Measurements from ENCODE around the gene CBX4.
"Not testable (repeated sequence)": the region's sequence is repeated elsewhere in the genome, so short reads cannot be mapped to it uniquely, and the experiment has no call there.

Gene CBX4

DNA sequence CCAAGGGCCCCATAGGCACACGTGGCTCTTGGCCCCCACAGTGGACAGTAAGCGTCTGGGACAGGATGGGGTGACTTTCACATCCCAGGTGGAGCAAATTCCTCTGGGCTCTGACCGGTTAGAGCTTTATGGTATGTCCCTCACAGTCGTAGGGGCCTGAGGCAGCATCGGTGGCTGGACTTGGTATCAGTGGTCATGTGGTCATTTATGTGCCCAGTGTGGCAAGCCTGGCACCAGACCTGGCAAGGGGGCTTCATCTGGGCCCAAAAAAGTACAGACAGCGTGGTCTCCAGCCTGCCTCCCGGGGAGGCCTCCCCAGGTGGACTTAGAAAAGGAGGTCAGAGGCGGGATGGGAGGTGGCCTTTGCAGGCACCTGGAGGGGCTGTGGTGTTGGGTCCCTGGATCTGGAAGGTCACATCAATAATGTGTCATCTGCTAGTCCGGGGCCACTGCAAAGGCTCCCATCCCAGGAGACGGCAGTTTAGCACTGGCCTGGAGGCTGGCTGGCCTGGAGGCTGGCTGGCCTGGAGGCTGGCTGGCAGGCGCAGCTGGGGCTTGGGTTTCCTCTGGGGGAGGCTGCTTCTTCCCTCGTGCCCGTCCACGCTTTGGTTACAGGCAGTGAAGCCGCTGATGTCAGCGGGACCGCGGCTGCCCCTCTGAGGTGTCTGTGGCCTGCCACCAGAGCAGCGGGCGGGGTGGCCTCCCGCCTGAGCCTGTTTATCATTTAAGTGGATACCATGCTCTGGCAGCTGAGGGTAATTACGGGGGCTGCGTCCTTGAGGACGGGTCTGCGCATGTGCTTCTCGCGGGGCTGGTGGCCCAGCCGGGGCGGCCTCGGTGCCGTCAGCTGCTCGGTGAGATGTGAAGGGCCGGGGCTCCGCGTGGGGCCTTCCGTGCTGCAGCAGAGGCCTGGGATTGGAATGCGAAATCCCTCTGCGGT, 20.7 kb upstream of the CBX4 start:
- DNase-seq, result no peak

DNA sequence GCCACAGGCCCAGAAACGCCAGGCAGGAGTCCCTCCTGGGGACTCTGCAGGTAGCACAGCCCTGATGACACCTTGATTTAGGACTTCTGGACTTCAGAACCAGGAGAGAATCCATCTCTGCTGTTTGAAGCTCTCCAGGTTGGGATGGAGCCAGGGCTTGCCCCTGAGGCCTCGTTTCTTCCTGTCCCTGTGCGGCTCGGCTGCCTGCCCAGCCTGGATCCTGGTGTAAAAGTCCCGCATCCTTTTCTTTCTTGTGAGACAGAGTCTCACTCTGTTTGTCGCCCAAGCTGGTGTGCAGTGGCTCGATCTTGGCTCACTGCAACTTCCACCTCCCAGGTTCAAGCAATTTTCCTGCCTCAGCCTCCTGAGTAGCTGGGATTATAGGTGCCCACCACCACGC, 17.9 kb upstream of the CBX4 start:
- no peak for DNase-seq

DNA sequence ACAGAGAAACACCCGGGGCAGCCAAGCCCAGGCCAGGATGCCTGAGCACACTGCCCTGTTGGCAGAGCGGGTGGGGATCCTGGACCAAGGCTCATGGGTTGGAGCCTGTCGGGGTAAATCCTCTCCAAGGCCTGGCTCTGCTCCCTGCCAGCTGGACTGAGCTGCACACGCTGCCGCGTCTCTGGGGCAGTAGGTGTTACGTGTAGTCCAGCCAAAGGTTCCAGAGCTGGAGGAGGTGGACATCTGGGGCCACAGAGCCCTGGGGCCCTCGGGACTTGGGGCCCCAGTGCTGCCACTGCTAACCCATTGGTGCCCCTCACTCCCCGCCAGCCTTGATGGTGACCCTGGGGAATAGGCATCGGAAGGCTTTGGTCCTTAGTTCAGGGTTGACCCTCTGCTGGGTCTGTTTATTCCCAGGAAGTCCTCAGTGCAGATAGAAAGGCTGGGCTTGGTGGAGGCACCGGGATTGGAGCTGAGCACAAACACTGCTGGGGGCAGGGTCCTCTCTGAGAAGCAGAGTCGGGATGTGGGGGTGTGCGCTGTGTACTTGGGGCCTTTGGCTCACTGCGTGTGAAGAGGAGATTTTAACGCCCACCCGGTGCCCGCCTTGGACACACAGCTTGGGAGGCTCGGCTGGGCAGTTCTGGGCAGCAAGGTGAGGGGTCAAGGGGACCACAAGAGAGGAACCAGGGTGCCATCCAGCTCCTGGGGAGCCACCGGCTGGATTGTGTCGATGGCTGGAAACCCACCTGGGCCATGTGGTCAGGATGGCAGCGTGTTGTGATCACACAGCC, 16.3 kb upstream of the CBX4 start:
- no peak for DNase-seq

DNA sequence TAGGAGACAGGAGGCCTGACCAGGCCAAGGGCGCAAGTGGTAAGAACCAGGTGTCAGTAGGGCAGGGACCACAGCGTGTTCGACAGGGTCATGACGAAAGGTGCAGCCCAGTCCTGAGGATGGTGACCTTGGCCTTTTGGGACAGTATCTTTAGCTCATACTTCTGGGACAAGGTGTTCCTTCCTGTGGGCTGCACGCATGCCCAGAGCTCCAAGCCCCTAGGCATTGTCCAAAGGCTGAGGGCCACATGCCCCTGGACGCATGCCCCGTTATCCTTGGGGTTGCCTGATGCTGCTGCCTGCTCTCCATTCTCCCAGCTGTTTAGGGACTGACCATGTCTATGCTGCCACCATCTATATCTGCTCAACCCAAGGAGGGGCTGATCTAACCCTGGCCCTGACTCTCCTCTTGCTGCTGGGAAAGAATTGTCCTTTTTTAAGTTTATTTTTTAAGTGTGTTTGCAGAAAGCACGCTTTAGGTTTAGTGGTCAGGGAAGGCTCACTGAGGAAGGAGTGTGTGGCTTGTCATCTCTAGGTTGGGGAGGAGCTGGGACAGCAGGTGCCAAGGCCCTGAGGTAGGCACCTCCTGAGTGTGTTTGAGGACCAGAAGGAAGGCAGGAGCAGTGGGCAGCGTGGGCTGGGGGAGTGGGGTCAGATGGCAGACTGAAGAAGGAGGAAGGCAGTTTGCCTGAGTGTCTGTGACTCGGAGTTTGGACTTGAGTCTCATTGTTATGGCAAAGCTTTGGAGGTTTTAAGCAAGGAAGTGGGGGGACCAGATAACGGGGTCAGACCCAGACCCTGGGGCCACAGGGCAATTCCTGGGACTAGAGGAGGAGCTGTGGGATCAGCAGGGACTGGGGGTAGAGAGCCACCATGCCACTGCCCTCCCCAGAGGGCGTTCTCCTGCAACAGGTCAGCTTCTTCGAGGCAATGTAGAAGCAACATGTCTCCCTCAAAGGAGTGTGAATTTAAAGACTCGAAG, 15.1 kb upstream of the CBX4 start:
- no peak for DNase-seq

DNA sequence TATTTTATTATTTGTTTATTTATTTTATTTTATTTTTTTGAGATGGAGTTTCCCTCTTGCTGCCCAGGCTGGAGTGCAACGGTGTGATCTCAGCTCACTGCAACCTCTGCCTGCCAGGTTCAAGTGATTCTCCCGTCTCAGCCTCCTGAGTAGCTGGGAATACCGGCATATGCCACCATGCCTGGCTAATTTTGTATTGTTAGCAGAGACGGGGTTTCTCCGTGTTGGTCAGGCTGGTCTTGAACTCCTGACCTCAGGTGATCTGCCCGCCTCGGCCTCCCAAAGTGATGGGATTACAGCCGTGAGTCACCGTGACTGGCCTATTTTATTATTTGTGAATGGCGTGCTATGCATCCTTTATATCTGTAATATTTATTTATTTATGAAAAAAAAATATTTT, 13.9 kb upstream of the CBX4 start:
- not testable (repeated sequence) for DNase-seq

DNA sequence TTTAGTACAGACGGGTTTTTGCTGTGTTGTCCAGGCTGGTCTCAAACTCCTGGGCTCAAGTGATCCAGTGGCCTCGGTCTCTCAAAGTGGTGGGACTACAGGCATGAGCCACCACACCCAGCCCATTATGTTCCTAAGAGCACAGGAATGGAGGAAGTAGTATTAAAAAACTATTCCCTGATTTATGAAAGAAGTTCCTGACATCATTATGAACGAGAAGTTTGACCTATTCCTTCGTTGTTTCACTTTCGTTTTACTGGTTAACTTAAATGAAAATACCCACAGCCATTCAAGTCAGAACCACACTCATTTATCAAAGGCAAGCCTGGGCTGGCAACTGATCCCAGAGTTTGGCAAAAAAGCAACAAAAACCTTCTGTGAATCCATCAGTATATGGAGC, 13.5 kb upstream of the CBX4 start:
- peak; percentile 61 for DNase-seq

DNA sequence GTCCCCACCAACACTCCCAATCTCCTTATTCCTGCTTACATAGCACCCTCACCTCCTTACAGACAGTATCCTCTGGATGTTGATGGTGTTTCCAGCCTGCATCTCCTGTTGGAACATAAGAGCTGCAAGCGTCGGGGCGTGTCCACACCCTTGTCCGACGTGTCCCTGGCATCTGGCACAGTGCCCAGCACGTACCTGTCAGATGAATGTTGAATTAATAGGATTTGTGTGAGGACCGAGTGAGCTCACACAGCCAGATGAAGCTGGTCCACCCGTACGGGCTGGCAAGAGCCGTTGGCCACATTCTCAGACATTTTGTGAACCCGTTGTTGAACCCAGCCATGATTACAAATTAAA, 12.2 kb upstream of the CBX4 start:
- DNase-seq, result no peak

DNA sequence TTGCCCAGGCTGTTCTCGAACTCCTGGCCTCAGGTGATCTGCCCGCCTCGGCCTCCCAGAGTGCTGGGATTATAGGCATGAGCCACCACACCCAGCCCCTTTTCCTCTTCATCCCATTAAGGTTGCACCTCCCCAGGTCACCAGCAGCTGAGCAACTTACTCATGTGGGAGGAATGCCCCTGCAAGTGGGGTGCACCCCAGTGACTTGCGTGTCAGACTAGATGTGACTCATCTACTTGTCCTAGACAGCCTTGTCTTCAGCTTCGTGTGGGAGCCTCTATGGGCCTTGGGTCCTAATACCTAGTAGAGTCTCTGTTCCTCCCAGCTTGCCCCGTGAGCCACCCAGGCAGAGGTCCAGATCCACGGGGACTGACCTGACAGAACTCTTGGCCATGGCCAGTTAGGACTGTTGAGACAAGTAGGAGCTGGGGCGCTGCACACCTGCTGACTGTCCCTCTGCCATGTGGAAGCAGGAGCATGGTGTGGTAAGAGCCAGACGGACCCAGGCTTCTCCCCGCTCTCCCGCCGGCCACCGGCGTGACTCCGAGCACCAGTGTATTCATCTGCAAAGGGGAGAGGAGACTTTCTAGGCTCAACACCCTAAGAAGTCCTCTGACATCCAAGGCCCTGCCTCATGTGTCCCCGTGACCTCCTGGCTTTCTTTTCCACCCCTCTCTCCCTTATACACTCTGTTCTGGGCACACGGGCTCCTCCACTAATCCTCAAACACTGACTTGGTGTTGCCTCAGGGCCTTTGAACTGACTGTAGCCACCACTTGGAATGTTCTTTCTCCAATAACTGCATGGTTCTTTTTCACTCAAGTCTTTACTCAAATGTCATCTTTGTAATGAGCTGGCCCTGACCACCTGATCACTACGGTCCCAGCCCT, 11.6 kb upstream of the CBX4 start:
- no peak for DNase-seq

DNA sequence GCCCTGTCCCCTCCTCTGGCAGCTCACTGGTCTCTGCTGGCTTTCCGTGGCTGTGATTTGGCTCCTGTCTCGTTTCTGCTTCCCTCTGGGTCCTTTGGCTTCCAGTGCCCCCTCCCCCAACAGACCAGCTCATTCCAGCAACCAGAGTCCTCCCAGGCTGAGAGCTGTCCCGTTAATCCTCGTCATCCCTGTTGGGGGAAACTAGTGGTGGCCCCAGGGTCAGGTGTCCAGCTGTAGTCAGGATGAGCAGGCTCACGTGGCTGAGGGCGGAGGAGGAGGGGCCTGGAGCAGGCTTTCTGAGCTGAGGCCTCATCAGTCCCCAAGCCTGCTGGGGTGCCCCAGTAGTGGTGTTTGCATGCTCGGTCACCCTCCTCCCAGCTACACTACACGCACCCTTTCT, 10.7 kb upstream of the CBX4 start:
- no peak for DNase-seq

DNA sequence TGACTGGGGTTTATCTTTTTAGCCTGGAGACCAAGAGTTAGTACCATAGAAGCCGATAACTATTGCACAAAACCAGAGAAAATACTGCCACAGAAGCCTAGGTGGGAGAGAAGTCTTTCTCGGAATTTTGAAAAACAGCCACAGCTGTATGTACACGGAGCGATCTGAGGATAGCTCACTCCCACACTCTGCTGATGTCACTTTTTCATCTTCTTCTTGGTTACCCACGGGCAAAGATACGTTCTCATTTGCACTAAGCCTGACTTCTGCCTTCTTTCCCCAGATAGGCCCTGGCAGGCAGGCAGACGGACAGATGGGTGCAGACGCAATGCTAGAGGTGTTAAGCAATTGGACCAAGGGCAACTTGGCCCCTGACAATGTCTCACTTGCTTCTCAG, 9.1 kb upstream of the CBX4 start:
- DNase-seq, result no peak

DNA sequence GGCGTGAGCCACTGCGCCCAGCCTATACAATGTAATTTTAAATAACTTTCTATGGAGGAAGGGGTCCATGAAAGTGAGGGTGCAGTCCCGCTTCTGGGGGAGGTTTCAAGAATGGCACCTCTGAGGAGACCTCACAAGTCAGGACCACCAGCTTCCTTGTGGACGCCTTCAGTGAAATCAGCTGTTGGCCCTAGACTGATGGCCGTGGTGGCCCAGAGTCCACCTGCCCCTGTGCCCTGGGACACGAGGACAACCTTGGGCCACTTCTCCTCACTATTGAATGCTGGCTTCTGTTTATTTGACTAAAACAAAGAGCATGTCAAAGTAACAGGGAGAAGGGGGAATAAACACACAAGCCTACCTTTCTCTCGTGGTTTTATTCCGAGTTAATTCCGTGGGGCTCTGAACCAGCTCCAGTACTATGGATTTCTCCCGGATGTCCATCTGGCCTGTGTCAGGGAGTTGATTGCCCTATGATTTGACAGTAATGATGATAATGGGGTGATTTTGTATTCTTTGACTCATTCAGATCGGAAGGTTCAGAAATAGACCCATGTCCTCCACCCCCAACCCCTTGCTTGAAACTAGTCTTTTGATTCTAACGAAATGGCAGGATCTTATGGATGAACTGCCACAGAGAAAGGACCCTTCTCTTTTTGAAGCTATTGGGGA, 8.6 kb upstream of the CBX4 start:
- DNase-seq, result no peak

DNA sequence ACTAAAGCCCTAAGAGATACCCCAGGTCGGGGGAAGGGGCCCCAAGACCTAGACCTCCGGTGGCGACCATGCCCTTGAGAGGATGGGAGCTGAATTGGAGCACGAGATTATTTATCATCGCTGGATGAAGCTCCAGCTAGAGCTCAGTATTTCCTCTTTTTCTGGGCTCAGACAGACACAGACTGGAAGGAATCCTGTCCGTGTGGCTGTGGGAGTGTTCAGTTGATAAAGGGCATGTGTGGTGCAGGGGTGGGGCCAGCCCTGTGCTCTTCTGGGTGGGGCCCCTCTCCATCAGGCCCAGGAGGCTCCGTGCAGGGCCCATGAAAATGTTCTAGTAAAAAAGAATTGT, 6.3 kb upstream of the CBX4 start:
- DNase-seq, result peak; percentile 93

DNA sequence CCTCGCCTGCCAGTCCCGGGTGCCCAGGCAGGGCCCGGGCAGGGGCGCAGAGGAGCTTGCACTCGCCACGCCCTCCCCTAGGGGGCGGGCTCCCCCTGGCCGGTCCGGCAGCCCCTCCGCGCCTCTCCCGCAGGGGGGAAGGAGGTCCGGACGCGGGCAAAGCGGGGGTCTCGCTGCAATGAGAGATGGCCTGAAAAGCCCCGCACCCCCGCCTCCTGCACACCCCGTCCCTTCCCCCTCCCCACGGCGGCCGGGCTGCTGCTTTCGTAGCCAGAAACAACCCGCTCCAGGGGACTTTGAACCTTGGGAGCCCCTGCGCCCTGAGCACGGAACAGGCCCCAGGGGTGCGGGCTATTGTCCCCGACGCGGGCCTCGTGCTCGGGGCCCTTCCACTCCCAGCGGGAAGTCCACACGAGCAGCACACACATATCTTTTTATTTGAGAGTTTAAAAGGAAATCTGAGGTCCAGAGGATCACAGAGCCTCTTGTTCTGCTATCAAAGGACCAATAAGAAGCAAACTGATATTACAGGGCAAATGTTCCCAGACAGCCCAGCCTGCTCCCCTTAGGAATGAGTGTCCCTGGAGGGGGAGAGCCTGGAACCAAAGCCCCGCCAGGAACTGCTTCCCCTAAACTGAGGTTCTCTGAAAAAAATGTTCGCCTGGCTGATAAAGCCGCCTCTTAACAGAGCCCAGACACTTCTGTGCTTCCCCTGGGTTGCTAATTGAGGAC, 5.8 kb upstream of the CBX4 start:
- DNase-seq, result peak; percentile 67

DNA sequence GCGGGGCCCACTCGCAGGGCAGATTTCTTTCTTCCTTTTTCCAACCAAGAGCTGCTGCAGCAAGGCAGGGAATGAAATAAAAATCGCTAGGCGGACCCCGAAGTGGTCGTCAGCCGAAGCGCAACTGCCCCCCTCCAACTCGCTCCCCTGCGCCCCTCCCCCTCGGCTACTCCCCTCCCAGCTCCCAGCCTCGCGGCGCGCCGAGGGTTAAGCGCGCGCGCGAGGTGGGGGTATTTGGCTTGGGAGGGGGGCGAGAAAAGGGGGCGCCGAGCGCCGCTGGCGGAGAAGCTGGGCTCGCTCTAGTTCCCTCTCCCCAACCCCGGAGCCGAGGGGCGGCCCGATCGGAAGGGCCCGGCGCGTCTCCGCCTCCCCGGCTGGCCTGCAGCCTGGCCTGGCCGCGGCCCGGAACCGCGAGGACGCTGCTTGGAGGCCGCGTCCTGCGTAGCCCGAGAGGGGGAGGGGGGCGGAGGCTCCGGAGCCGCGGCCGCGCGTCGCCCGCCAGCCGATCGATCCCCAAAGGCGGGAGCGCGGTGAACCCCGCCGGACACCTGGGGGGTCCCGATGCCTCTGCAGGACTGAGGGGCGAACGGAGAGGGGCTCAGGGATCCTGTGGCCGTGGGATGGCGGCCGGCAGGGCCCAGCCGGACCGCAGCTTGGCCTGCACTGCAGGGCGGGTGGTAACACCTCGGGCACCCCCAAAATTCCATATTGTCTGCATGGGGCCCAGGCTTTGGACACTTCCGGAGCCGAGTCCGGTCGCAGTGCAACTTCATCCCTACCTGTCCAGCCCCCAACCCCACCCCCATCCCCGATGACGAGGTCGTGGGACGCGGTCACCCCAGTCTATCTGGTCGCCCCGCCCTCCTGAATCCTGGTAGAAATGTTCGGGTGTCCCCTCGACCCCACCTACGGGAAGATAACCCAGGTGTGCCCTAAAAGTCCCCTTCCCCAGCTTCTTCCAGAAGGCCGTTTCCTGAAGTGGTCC, 4.9 kb upstream of the CBX4 start:
- peak; percentile 36 for DNase-seq

DNA sequence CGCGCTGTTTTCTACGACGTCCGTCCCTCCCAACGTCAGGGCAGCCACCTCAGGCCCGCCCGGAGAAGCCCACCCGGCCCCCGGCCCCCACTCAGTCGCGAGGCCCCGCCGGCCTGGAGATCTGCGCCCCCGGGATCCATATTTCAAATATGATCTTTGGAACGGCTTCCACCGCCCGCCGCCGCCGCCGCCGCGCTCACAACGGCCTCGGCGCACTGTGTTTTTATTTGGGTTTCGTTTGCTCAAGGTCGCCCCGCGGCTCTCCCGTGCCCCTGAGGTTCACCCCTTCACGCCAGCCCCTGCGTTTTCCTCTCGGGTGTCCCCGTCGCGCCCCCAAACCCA, 4.2 kb upstream of the CBX4 start:
- DNase-seq, result peak; percentile 36

DNA sequence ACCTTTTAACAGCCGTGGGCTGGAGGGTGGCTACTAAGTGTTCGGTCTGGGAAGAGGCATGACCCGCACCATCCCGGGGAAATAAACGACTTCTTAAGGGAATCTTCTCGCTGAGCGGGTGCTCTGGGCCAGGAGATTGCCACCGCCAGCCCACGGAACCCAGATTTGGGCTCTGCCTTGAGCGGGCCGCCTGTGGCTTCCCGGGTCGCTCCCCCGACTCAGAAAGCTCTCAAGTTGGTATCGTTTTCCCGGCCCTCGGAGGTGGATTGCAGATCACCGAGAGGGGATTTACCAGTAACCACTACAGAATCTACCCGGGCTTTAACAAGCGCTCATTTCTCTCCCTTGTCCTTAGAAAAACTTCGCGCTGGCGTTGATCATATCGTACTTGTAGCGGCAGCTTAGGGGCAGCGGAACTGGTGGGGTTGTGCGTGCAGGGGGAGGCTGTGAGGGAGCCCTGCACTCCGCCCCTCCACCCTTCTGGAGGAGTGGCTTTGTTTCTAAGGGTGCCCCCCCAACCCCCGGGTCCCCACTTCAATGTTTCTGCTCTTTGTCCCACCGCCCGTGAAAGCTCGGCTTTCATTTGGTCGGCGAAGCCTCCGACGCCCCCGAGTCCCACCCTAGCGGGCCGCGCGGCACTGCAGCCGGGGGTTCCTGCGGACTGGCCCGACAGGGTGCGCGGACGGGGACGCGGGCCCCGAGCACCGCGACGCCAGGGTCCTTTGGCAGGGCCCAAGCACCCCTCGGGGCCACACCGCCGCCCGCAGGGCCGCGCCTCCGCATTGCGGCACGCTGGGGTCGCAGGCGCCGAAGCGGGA, 3.6 kb upstream of the CBX4 start:
- peak; percentile 71 for DNase-seq

DNA sequence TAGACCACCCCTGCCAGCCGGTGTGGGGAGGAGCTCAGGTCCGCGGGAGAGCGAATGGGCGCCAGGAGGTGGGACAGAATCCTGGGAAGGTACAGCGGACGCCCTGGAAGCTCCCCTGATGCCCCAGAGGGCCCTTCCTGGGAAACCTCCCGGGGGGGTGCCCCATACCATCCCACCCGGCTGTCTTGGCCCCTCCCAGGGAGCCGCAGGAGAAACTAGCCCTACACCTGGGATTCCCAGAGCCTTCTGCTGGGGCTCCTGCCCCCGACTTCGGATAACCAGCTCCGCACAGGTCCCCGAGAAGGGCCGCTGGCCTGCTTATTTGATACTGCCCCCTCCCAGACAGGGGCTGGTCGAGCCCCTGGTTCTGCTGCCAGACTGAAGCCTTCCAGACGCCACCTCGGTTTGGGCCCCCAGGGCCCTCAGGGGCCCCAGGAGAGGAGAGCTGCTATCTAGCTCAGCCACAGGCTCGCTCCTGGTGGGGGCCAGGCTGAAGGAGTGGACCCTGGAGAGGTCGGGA, 3.0 kb upstream of the CBX4 start:
- DNase-seq, result no peak

DNA sequence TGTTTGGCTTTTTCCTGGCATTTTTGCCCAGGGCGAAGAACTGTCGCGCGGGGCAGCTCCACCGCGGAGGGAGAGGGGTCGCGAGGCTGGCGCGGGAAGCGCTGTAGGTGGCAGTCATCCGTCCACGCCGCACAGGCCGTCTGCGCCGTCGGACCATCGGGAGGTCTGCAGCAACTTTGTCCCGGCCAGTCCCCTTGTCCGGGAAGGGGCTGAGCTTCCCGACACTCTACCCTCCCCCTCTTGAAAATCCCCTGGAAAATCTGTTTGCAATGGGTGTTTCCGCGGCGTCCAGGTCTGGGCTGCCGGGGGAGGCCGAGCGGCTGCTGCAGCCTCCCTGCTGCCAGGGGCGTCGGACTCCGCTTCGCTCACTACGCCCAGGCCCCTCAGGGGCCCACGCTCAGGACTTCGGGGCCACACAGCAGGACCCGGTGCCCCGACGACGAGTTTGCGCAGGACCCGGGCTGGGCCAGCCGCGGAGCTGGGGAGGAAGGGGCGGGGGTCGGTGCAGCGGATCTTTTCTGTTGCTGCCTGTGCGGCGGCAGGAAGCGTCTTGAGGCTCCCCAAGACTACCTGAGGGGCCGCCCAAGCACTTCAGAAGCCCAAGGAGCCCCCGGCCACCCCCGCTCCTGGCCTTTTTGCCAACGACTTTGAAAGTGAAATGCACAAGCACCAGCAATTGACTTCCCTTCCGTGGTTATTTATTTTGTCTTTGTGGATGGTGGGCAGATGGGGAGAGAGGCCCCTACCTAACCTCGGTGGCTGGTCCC, 2.3 kb upstream of the CBX4 start:
- peak; percentile 21 for DNase-seq

All from hematopoietic multipotent progenitor cell treated with erythropoietin and hydrocortisone succinate and interleukin-3 and kit ligand, for 6 days (in vitro differentiated cells).